Peyer's patch (tissue), 4 donors: ENCODE data around the gene SNX27. TPM values are rescaled to one million over a fixed set of nuclear protein-coding genes. Genes with fewer than 3 reads are reported as not detected.

Source experiments
- DNase-seq, 3 donors: peaks; one replicate each; pipeline ENCODE4 v3.0.0-alpha.2; 2017 to 2019
- H3K27ac ChIP-seq, 4 donors: fragments of 200-600 bp; sonication (generic); one replicate each; pipeline ENCODE4 v1.5.1; 2016 to 2019
- H3K27me3 ChIP-seq, 2 donors: fragments of 200-600 bp; sonication (generic); one replicate each; pipeline ENCODE4 v1.5.1; 2019
- H3K36me3 ChIP-seq, 3 donors: fragments of 200-600 bp; sonication (generic); one replicate each; pipeline ENCODE4 v1.5.1; 2016 to 2019
- H3K4me1 ChIP-seq, 4 donors: fragments of 200-600 bp; sonication (generic); one replicate each; pipeline ENCODE4 v1.5.1; 2016 to 2019
- H3K4me3 ChIP-seq, 4 donors: fragments of 200-600 bp; sonication (generic); 1 replicate in 3 of 4; 2 replicates in 1 of 4; pipeline ENCODE4 v1.5.1; 2016 to 2019; ENCODE audit warnings: mild to moderate bottlenecking in 1 of 4
- H3K9me3 ChIP-seq, 4 donors: fragments of 200-600 bp; sonication (generic); one replicate each; pipeline ENCODE4 v1.5.1; 2016 to 2019; ENCODE audit warnings: mild to moderate bottlenecking in 1 of 4
- CTCF ChIP-seq, 6 experiments: fragments of 450-650 bp in 4 of 6; fragments of 200-600 bp in 2 of 6; sonication (generic) in 1 of 6; IDR thresholded peaks; one replicate each; pipeline ENCODE4 v1.5.1; 2017 to 2019; ENCODE audit warnings: antibody characterized with exemption in 6 of 6, mild to moderate bottlenecking in 3 of 6, moderate library complexity in 1 of 6
- POLR2A ChIP-seq, 2 donors: fragments of 450-650 bp; IDR thresholded peaks; one replicate each; pipeline ENCODE4 v1.5.1; 2017; ENCODE audit warnings: antibody characterized with exemption in 2 of 2, mild to moderate bottlenecking in 2 of 2, moderate library complexity in 2 of 2
- total RNA-seq, 4 donors: library from RNA; depleted of rRNA; stranded (reverse); fragments of >200 nt; gene quantifications; one replicate each; pipeline ENCODE4 v1.1.0, GENCODE V29; 2016

SNX27 gene
- total RNA-seq, 4 donors from 2014 or later = 24.0 to 50.3 (median 35.1) TPM

DNA sequence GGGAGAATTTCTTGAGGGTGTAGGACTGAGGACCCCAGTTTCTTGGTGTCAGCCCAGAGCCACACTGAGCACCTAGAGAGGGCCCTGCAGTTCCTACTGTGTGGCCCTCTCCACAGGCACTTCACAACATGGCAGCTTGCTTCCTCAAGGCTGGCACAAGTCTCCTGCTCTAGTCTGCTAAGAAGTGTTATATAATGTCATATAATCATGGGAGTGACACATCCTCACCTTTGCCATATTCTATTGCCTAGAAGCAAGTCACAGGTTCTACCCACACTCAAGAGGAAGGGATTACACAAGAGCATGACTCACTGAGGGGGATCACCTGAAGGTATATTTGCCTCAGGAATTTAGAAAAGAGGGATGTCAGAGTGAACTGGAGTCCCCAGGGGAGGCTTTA lies 5.5 kb upstream of the SNX27 start:
- Histone ChIP-seq H3K27me3 (no peaks in the 10 kb centered on the region), H3K36me3 (no peaks in the 10 kb centered on the region), H3K9me3 (no peaks in the 10 kb centered on the region), H3K4me1 (peaks cover 0 to 9% (median 0%) of the 10 kb centered on the region in 4 donors), H3K27ac (peak overlapping the region in 3 of 4 donors; percentile 35 to 87 (median 80)), H3K4me3 (no peak overlapping the region)
- peak in 2 of 3 donors; percentile 59 to 65 for DNase-seq
- TF ChIP-seq POLR2A (IDR thresholded peaks at IDR 0.05) = peak; percentile 26 to 68
- TF ChIP-seq CTCF (IDR thresholded peaks at IDR 0.05) = no peak

DNA sequence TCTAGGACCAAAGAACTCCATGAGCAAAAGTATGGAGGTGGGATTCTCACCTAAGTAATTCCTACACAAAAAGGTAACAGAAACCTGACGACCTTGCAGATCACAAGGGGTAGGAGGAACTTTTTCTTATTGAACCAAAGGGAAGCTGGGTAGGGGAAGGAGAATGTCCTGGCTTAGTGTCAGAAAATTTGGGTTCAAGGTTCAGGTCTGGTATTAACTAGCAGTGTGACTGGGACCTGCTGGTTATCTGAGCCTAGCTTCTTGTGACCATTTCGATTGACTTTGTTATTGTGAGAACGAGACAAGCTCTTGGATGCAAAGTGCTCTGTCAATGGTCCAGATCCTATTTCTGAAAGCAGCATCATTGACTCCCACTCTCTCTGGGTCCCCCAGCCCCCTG lies 5.0 kb upstream of the SNX27 start:
- TF ChIP-seq POLR2A (IDR thresholded peaks at IDR 0.05) (no peak), CTCF (IDR thresholded peaks at IDR 0.05) (no peak)
- Histone ChIP-seq H3K4me3 (no peak overlapping the region), H3K9me3 (no peaks in the 10 kb centered on the region), H3K27ac (peak overlapping the region in 3 of 4 donors; percentile 35 to 87 (median 80)), H3K36me3 (no peaks in the 10 kb centered on the region), H3K4me1 (peaks cover 0 to 9% (median 0%) of the 10 kb centered on the region in 4 donors), H3K27me3 (no peaks in the 10 kb centered on the region)
- no peak for DNase-seq

DNA sequence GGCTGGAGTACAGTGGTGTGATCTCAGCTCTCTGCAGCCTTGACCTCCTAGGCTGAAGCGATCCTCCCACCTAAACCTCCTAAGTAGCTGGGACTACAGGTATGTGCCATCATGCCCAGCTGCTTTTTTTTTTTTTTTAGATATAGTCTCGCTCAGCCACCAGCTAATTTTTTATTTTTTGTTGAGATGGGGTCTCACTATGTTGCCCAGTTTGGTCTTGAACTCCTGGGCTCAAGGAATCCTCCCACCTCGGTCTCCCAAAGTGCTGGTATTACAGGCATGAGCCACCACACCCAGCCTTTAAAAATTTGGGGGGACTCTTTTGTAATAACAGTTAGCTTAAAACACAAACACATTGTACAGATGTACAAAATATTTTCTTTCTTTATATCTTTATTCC lies 1.7 kb upstream of the SNX27 start:
- peaks cover 0 to 20% (median 3%) of the 10 kb centered on the region in 4 donors for H3K4me1 ChIP-seq
- no peaks in the 10 kb centered on the region for H3K27me3 ChIP-seq
- H3K4me3 ChIP-seq = no peak overlapping the region
- no peak overlapping the region for H3K27ac ChIP-seq
- no peak for DNase-seq
- H3K36me3 ChIP-seq = no peaks in the 10 kb centered on the region
- no peak for TF ChIP-seq POLR2A (IDR thresholded peaks at IDR 0.05)
- no peak for TF ChIP-seq CTCF (IDR thresholded peaks at IDR 0.05)
- no peaks in the 10 kb centered on the region for H3K9me3 ChIP-seq

DNA sequence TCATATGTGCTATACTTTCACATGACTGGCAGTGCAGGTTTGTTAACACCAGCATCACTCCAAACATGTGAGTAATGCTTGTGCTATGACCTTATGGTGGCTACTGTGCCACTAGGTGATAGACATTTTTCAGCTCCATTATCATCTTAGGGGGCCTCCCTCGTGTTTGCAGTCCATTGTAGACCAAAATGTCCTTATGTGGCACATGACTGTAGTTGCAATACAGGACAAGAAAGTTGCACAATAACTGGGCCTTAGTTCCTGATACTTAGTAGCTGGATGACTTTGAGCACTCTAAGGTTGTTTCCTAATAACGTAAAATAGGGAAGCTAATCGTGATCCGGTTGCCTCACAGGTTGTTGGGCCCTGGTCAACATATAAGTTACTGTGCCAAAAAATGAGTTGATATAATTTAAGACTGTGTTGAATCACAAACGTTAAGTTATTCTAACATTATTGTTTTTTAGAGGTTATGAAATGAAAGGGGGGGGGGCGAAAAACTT lies 511 bp upstream of the SNX27 start:
- TF ChIP-seq POLR2A (IDR thresholded peaks at IDR 0.05) (no peak), CTCF (IDR thresholded peaks at IDR 0.05) (peak in 2 of 6 experiments; percentile 5 to 8)
- peak in 1 of 3 donors; percentile 58 for DNase-seq
- Histone ChIP-seq H3K4me3 (peak overlapping the region in 2 of 4 donors; percentile 98 to 100), H3K4me1 (peaks cover 0 to 27% (median 3%) of the 10 kb centered on the region in 4 donors), H3K27me3 (no peaks in the 10 kb centered on the region), H3K27ac (peak overlapping the region; percentile 80 to 96 (median 93)), H3K9me3 (no peaks in the 10 kb centered on the region), H3K36me3 (no peaks in the 10 kb centered on the region)

- H3K27me3 ChIP-seq = no peaks in the 10 kb centered on the region
- peaks cover 0 to 31% (median 3%) of the 10 kb centered on the region in 4 donors for H3K4me1 ChIP-seq
- no peaks in the 10 kb centered on the region for H3K36me3 ChIP-seq
- no peak for TF ChIP-seq POLR2A (IDR thresholded peaks at IDR 0.05)
- no peak for TF ChIP-seq CTCF (IDR thresholded peaks at IDR 0.05)
- H3K27ac ChIP-seq = peak overlapping the region; percentile 80 to 96 (median 93)
- H3K4me3 ChIP-seq = peak overlapping the region; percentile 97 to 100 (median 98)
- DNase-seq = peak in 1 of 3 donors; percentile 52
- H3K9me3 ChIP-seq = no peaks in the 10 kb centered on the region
Measured at GRCh38 chr1:151612501-151613281, 841 bp downstream of the SNX27 start.
